GM12801 (cell line): ENCODE results near the gene GJB5.

Source experiments
- CTCF ChIP-seq: IDR thresholded peaks from one replicate; pipeline ENCODE4 v1.5.1; 2011; ENCODE audit warnings: control low read depth; ENCODE audit not compliant: insufficient read length; ENCODE audit errors: extremely low read depth

The GJB5 gene

DNA sequence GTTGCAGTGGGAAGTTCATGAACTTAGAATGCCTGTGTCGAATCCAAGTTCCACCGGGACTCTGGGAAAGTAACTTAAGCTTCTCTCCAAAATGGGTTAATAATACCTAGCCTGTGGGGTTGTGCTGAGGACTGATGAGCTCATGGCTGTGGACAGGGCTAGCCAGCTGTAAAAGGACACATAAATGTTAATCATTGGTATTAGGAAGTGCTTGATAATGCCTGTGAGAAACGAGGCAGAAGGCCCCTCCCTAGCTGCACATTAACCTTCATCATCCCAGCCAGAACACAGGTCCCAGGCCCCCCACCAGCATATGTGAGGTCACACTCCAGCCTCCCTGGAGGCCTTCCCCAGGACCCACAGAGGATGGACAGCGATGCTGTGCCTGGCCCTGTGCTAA lies 3.9 kb downstream of the GJB5 start:
- TF ChIP-seq CTCF = no peak

- TF ChIP-seq CTCF = no peak
Measured at GRCh38 chr1:34759503-34760357, 4.9 kb downstream of the GJB5 start, which contains the start of gene GJB4. Gene GJB4, plus strand, starts transcription at chr1:34759740. Its CDS starts 1,515 bp downstream, at chr1:34761255.

GRCh38 chr1:34761176-34761761 lies 6.4 kb downstream of the GJB5 start:
- TF ChIP-seq CTCF = no peak

GRCh38 chr1:34761776-34762307 lies 7.0 kb downstream of the GJB5 start:
- TF ChIP-seq CTCF = no peak

- TF ChIP-seq CTCF = no peak
Measured at GRCh38 chr1:34762474-34763141, 7.8 kb downstream of the GJB5 start.

GRCh38 chr1:34763142-34763781 lies 8.4 kb downstream of the GJB5 start:
- no peak for TF ChIP-seq CTCF

DNA sequence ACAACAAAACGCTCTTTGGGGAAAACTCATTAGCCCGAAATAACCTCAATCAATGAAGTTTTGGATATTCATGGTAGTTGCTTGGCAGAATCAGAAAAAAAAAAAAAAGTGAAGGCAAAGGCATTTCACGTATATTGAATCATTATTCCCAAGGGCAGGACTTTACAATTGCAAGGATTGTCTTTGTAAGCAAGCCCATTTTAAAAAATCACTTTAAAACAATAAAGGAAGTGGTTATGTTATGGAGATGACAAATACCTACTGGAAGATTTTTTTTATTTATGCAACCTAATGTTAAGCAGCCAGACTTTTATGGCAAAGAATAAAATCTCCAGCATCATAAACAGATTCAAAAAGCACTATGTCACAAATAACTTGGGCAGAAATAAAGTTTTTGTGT lies 14.0 kb downstream of the GJB5 start:
- TF ChIP-seq CTCF = no peak
